Bronchial epithelial cell (primary cell): ENCODE results near the gene FAM167B. TPM values are rescaled to one million over a fixed set of nuclear protein-coding genes. Genes with fewer than 3 reads are reported as not detected.
"Not testable (repeated sequence)": the region's sequence is repeated elsewhere in the genome, so short reads cannot be mapped to it uniquely, and the experiment has no call there.

Source experiments
- DNase-seq: peaks from one replicate; pipeline ENCODE4 v3.0.0-alpha.2; 2010; ENCODE audit warnings: low read depth
- FAIRE-seq: peaks from 2 replicates; lab custom pipeline; 2011; peaks lifted over from hg19 to GRCh38; lab: Jason Lieb, UNC
- H3K27me3 ChIP-seq: 2 replicates; pipeline ENCODE4 v1.5.1; 2011; ENCODE audit warnings: low read length; ENCODE audit not compliant: control insufficient read depth, insufficient read depth
- H3K36me3 ChIP-seq: 2 replicates; pipeline ENCODE4 v1.5.1; 2011; ENCODE audit warnings: low read length; ENCODE audit not compliant: control insufficient read depth, insufficient read depth
- H3K4me3 ChIP-seq: 2 replicates; pipeline ENCODE4 v1.5.1; 2011; ENCODE audit warnings: mild to moderate bottlenecking, low read depth, low read length, control low read depth
- total RNA-seq: library from RNA; depleted of rRNA; stranded (reverse); fragments of >200 nt; gene quantifications from 2 replicates; pipeline ENCODE4 v1.2.1, GENCODE V29; 2014
- TF ChIP-seq, protein P1 (sequence below): IDR thresholded peaks from 2 replicates; pipeline ENCODE4 v1.5.1; 2011; ENCODE audit warnings: mild to moderate bottlenecking, moderate library complexity, low read length, control low read depth, inconsistent platforms; ENCODE audit not compliant: insufficient read depth, severe bottlenecking

Gene FAM167B
- total RNA-seq, 1 donor from 2014 or later = 0.26 TPM

DNA sequence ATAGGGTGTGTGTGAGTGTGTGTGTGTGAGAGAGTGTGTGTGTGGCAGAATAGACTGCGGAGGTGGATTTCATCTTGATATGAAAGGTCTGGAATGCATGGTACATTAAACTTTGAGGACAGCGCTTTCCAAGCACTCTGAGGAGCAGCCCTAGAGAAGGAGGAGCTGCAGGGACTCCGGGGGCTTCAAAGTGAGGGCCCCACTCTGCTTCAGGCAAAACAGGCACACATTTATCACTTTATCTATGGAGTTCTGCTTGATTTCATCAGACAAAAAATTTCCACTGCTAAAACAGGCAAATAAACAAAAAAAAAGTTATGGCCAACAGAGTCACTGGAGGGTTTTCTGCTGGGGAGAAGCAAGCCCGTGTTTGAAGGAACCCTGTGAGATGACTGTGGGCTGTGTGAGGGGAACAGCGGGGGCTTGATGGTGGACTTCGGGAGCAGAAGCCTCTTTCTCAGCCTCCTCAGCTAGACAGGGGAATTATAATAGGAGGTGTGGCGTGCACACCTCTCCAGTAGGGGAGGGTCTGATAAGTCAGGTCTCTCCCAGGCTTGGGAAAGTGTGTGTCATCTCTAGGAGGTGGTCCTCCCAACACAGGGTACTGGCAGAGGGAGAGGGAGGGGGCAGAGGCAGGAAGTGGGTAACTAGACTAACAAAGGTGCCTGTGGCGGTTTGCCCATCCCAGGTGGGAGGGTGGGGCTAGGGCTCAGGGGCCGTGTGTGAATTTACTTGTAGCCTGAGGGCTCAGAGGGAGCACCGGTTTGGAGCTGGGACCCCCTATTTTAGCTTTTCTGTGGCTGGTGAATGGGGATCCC lies 26.6 kb downstream of the FAM167B start:
- Histone ChIP-seq H3K36me3 (no peaks in the 10 kb centered on the region), H3K27me3 (peaks cover 2% of the 10 kb centered on the region), H3K4me3 (no peak overlapping the region)
- FAIRE-seq (no peak), DNase-seq (peak; percentile 86)
- TF ChIP-seq, protein P1, sequence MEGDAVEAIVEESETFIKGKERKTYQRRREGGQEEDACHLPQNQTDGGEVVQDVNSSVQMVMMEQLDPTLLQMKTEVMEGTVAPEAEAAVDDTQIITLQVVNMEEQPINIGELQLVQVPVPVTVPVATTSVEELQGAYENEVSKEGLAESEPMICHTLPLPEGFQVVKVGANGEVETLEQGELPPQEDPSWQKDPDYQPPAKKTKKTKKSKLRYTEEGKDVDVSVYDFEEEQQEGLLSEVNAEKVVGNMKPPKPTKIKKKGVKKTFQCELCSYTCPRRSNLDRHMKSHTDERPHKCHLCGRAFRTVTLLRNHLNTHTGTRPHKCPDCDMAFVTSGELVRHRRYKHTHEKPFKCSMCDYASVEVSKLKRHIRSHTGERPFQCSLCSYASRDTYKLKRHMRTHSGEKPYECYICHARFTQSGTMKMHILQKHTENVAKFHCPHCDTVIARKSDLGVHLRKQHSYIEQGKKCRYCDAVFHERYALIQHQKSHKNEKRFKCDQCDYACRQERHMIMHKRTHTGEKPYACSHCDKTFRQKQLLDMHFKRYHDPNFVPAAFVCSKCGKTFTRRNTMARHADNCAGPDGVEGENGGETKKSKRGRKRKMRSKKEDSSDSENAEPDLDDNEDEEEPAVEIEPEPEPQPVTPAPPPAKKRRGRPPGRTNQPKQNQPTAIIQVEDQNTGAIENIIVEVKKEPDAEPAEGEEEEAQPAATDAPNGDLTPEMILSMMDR = peak; percentile 8

- no peaks in the 10 kb centered on the region for H3K36me3 ChIP-seq
- no peak overlapping the region for H3K4me3 ChIP-seq
- DNase-seq = no peak
- TF ChIP-seq, protein P1 = no peak
- H3K27me3 ChIP-seq = peaks cover 2% of the 10 kb centered on the region
- no peak for FAIRE-seq
Observed at GRCh38 chr1:32274646-32275340, 27.8 kb downstream of the FAM167B start.

DNA sequence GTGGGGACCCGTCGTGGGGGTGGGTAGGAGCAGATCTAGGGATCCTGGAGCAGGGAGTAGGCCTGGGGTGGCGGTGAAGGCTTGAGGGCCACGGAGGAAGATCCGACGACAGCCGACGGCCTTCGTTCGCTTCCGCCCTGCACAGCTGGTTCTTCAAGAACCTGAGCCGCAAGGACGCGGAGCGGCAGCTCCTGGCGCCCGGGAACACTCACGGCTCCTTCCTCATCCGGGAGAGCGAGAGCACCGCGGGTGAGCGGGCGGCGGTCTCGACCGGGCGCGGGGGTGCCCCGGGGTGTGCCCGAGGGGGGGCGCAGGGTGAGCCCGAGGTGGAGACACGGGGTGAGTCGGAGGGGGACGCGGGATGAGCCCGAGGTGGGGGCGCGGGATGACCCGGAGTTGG lies 28.4 kb downstream of the FAM167B start:
- TF ChIP-seq, protein P1 = no peak
- Histone ChIP-seq H3K4me3 (no peak overlapping the region), H3K27me3 (peaks cover 2% of the 10 kb centered on the region), H3K36me3 (no peaks in the 10 kb centered on the region)
- FAIRE-seq (no peak), DNase-seq (peak; percentile 21)

GRCh38 chr1:32276032-32276782 lies 29.2 kb downstream of the FAM167B start:
- TF ChIP-seq, protein P1 = no peak
- Histone ChIP-seq H3K4me3 (no peak overlapping the region), H3K27me3 (peaks cover 2% of the 10 kb centered on the region), H3K36me3 (no peaks in the 10 kb centered on the region)
- DNase-seq (no peak), FAIRE-seq (no peak)

GRCh38 chr1:32284777-32285176 lies 37.8 kb downstream of the FAM167B start:
- DNase-seq, H3K36me3 ChIP-seq, H3K27me3 ChIP-seq, H3K4me3 ChIP-seq, FAIRE-seq: not testable (repeated sequence)

- Histone ChIP-seq H3K27me3 (no peaks in the 10 kb centered on the region), H3K36me3 (no peaks in the 10 kb centered on the region), H3K4me3 (no peak overlapping the region)
- DNase-seq (no peak), FAIRE-seq (peak; percentile 18)
- TF ChIP-seq, protein P1 = no peak
Observed at GRCh38 chr1:32285658-32286057, 38.6 kb downstream of the FAM167B start.
